Transverse colon (tissue), 4 donors: ENCODE results near the gene CASP9. TPM values are rescaled to one million over a fixed set of nuclear protein-coding genes. Genes with fewer than 3 reads are reported as not detected.
"Not testable (repeated sequence)": the region's sequence is repeated elsewhere in the genome, so short reads cannot be mapped to it uniquely, and the experiment has no call there.

ENCODE experiments used
- DNase-seq: peaks from one replicate; pipeline ENCODE4 v3.0.0-alpha.2; 2019
- H3K27ac ChIP-seq, 4 donors: fragments of 200-600 bp; sonication (generic); 2 replicates each; pipeline ENCODE4 v1.5.1; 2016 to 2018; ENCODE audit warnings: inconsistent platforms in 4 of 4
- H3K27me3 ChIP-seq: fragments of 200-600 bp; sonication (generic); 2 replicates; pipeline ENCODE4 v1.5.1; 2017; ENCODE audit warnings: inconsistent platforms
- H3K36me3 ChIP-seq, 4 donors: fragments of 200-600 bp; sonication (generic); 2 replicates each; pipeline ENCODE4 v1.5.1; 2017 to 2019; ENCODE audit warnings: inconsistent platforms in 4 of 4
- H3K4me1 ChIP-seq, 4 donors: fragments of 200-600 bp; sonication (generic); 2 replicates each; pipeline ENCODE4 v1.5.1; 2017 to 2020; ENCODE audit warnings: inconsistent platforms in 4 of 4
- H3K4me3 ChIP-seq, 4 donors: fragments of 200-600 bp; sonication (generic); 1 replicate in 1 of 4; 2 replicates in 3 of 4; pipeline versions ENCODE4 v1.5.1 to v1.6.1; 2017 to 2019; ENCODE audit warnings: inconsistent platforms in 4 of 4
- H3K9me3 ChIP-seq, 2 donors: fragments of 200-600 bp; sonication (generic); 2 replicates each; pipeline ENCODE4 v1.5.1; 2017 to 2019; ENCODE audit warnings: inconsistent platforms in 2 of 2
- CTCF ChIP-seq, 5 experiments: fragments of 200-600 bp in 3 of 5; fragments of 450-650 bp in 2 of 5; sonication (generic) in 3 of 5; IDR thresholded peaks; 1 replicate in 2 of 5; 2 replicates in 3 of 5; pipeline ENCODE4 v1.5.1; 2016 to 2017; ENCODE audit warnings: antibody characterized with exemption in 5 of 5, inconsistent platforms in 3 of 5, mild to moderate bottlenecking in 2 of 5, moderate library complexity in 1 of 5
- EP300 ChIP-seq: sonication (generic); formaldehyde crosslinking; IDR thresholded peaks from one replicate; pipeline ENCODE4 v1.6.1; 2017; ENCODE audit warnings: antibody characterized with exemption, low read depth
- POLR2A ChIP-seq: fragments of 450-650 bp; IDR thresholded peaks from one replicate; pipeline ENCODE4 v1.6.1; 2016; ENCODE audit warnings: antibody characterized with exemption, mild to moderate bottlenecking, moderate library complexity
- POLR2AphosphoS5 ChIP-seq, 3 donors: sonication (generic); formaldehyde crosslinking; IDR thresholded peaks; one replicate each; pipeline ENCODE4 v1.6.1; 2016; ENCODE audit warnings: antibody characterized with exemption in 3 of 3
- WGBS, 2 donors: methylation state at CpG; one replicate each; pipeline ENCODE4 v1.1.5; 2018; ENCODE audit warnings: low coverage in 1 of 2; 5-methylcytosine and 5-hydroxymethylcytosine counted together
- in situ Hi-C, 4 donors: fragments of 200-750 bp; cut with MboI; loops; one replicate each; pipeline versions ENCODE4 v1.15.0 to v1.15.1; 2017; ENCODE audit warnings: low sequenced_read_pairs in 3 of 4, low pct_ligation_motif_present in 1 of 4, low pct_unique_long_range_greater_than_20kb in 1 of 4
- intact Hi-C: fragments of 100-400 bp; cut with DNase I; formaldehyde crosslinking; loops from one replicate; pipeline ENCODE4 v1.15.1; 2023; ENCODE audit warnings: low total_unique reads
- total RNA-seq, 4 donors: library from RNA; depleted of rRNA; stranded (reverse); fragments of >200 nt; gene quantifications; one replicate each; pipeline ENCODE4 v1.1.0, GENCODE V29; 2016

CASP9 gene
- total RNA-seq, 4 donors from 2014 or later: 19.1 to 151 (median 25.2) TPM

GRCh38 chr1:15485636-15486035 is 38.4 kb downstream of the CASP9 start:
- H3K4me1 ChIP-seq: no peaks in the 10 kb centered on the region
- in situ Hi-C loops (no loop called here), intact Hi-C loops (loop anchor here (2.0 kb wide), 1 partner anchor 27 kb away; no protein-coding TSS in a partner anchor)
- 92% methylated on average over 6 of the region's 6 CpGs; no CpG with 5 or more reads in 1 of the 2 donors for WGBS, 2 donors
- H3K4me3 ChIP-seq: no peak overlapping the region
- no peaks in the 10 kb centered on the region for H3K9me3 ChIP-seq
- TF ChIP-seq POLR2AphosphoS5 (IDR thresholded peaks at IDR 0.05): no peak
- no peak for TF ChIP-seq POLR2A
- TF ChIP-seq EP300: no peak
- TF ChIP-seq CTCF (IDR thresholded peaks at IDR 0.05): no peak
- H3K27me3 ChIP-seq: no peaks in the 10 kb centered on the region
- no peaks in the 10 kb centered on the region for H3K36me3 ChIP-seq
- DNase-seq: no peak
- no peak overlapping the region for H3K27ac ChIP-seq

GRCh38 chr1:15484443-15484842 is 39.6 kb downstream of the CASP9 start:
- H3K27me3 ChIP-seq, intact Hi-C loops, H3K4me1 ChIP-seq, H3K4me3 ChIP-seq, H3K27ac ChIP-seq, in situ Hi-C loops, H3K9me3 ChIP-seq, H3K36me3 ChIP-seq, DNase-seq: not testable (repeated sequence)
- WGBS, 2 donors: 67 to 83% methylated on average over 1 to 6 of the region's 6 CpGs

- in situ Hi-C loops: no loop called here
- TF ChIP-seq CTCF (IDR thresholded peaks at IDR 0.05) (no peak), EP300 (no peak), POLR2A (no peak), POLR2AphosphoS5 (IDR thresholded peaks at IDR 0.05) (no peak)
- no peaks in the 10 kb centered on the region for H3K27me3 ChIP-seq
- H3K4me3 ChIP-seq: no peak overlapping the region
- DNase-seq: no peak
- no peak overlapping the region for H3K27ac ChIP-seq
- no peaks in the 10 kb centered on the region for H3K4me1 ChIP-seq
- WGBS, 2 donors: 71 to 85% methylated on average over 1 to 2 of the region's 2 CpGs
- H3K36me3 ChIP-seq: no peaks in the 10 kb centered on the region
- intact Hi-C loops: no loop called here
- no peaks in the 10 kb centered on the region for H3K9me3 ChIP-seq
Measured at GRCh38 chr1:15483971-15484370, 40.0 kb downstream of the CASP9 start.

GRCh38 chr1:15482983-15483543 is 41.0 kb downstream of the CASP9 start:
- intact Hi-C loops, H3K4me3 ChIP-seq, H3K27me3 ChIP-seq, H3K36me3 ChIP-seq, H3K9me3 ChIP-seq, H3K4me1 ChIP-seq, DNase-seq, in situ Hi-C loops, H3K27ac ChIP-seq: not testable (repeated sequence)
- WGBS, 2 donors: 87 to 100% methylated on average over 4 to 16 of the region's 16 CpGs

GRCh38 chr1:15482455-15482854 is 41.6 kb downstream of the CASP9 start:
- intact Hi-C loops, H3K9me3 ChIP-seq, H3K4me3 ChIP-seq, H3K36me3 ChIP-seq, H3K27ac ChIP-seq, in situ Hi-C loops, H3K27me3 ChIP-seq, DNase-seq, H3K4me1 ChIP-seq: not testable (repeated sequence)
- 90% methylated on average over 2 to 6 of the region's 6 CpGs for WGBS, 2 donors

- in situ Hi-C loops: no loop called here
- 84 to 93% methylated on average over 6 to 11 of the region's 11 CpGs for WGBS, 2 donors
Measured at GRCh38 chr1:15479654-15480347, 44.2 kb downstream of the CASP9 start.

More at GRCh38 chr1:15479654-15480347, 44.2 kb downstream of the CASP9 start:
- TF ChIP-seq CTCF (IDR thresholded peaks at IDR 0.05): no peak
- no peak for TF ChIP-seq EP300
- no peak for TF ChIP-seq POLR2AphosphoS5 (IDR thresholded peaks at IDR 0.05)
- no peak for TF ChIP-seq POLR2A
- Histone ChIP-seq H3K36me3 (no peaks in the 10 kb centered on the region), H3K27ac (no peak overlapping the region), H3K4me3 (no peak overlapping the region), H3K4me1 (no peaks in the 10 kb centered on the region), H3K9me3 (no peaks in the 10 kb centered on the region), H3K27me3 (no peaks in the 10 kb centered on the region)
- DNase-seq: no peak
- intact Hi-C loops: no loop called here
